SK-N-SH treated with all-trans-retinoic acid at 6 μM for 48 hours (cell line): ENCODE results near the gene PRMT1.
A peak's percentile ranks its signal among the peaks of the same experiment; 100 is the strongest.
"Not testable (repeated sequence)": the region's sequence is repeated elsewhere in the genome, so short reads cannot be mapped to it uniquely, and the experiment has no call there.

Source experiments
- ATAC-seq: fragments of 200-7000 bp; cut with Tn5 transposase; 3 replicates; pipeline ENCODE4 v1.9.1; 2020; ENCODE audit warnings: mild to moderate bottlenecking, moderate library complexity
- ARNTL ChIP-seq: fragments of 450-650 bp; formaldehyde crosslinking; IDR thresholded peaks from 2 replicates; pipeline ENCODE4 v1.5.0; 2020; ENCODE audit warnings: low read depth, mild to moderate bottlenecking, moderate library complexity, borderline replicate concordance
- BACH2 ChIP-seq: fragments of 250-450 bp; sonication (Bioruptor Pico); IDR thresholded peaks from 2 replicates; pipeline ENCODE4 v1.9.0; 2021; ENCODE audit warnings: mild to moderate bottlenecking, borderline replicate concordance
- CSDC2 ChIP-seq: fragments of 250-450 bp; sonication (Bioruptor Pico); IDR thresholded peaks from 2 replicates; pipeline ENCODE4 v1.5.0; 2020; ENCODE audit warnings: mild to moderate bottlenecking, moderate library complexity
- ESRRG ChIP-seq: fragments of 250-450 bp; sonication (Bioruptor Pico); IDR thresholded peaks from 2 replicates; pipeline ENCODE4 v1.6.1; 2021; ENCODE audit warnings: mild to moderate bottlenecking
- GLIS3 ChIP-seq: fragments of 250-450 bp; sonication (Bioruptor Pico); IDR thresholded peaks from 2 replicates; pipeline ENCODE4 v1.5.0; 2020; ENCODE audit warnings: mild to moderate bottlenecking, moderate library complexity
- ISL1 ChIP-seq: fragments of 250-450 bp; sonication (Bioruptor Pico); IDR thresholded peaks from 2 replicates; pipeline ENCODE4 v2.1.2; 2022; ENCODE audit warnings: mild to moderate bottlenecking, moderate library complexity
- OSR1 ChIP-seq: fragments of 250-450 bp; sonication (Bioruptor Pico); IDR thresholded peaks from 2 replicates; pipeline ENCODE4 v1.8.0; 2022; ENCODE audit warnings: moderate library complexity, mild to moderate bottlenecking, inconsistent platforms
- RARB ChIP-seq: fragments of 250-450 bp; sonication (Bioruptor Pico); IDR thresholded peaks from 2 replicates; pipeline ENCODE4 v1.8.0; 2021; ENCODE audit warnings: mild to moderate bottlenecking, moderate library complexity
- SNAI2 ChIP-seq: fragments of 250-450 bp; sonication (Bioruptor Pico); IDR thresholded peaks from 2 replicates; pipeline ENCODE4 v1.5.0; 2020; ENCODE audit warnings: mild to moderate bottlenecking, moderate library complexity
- TCF4 ChIP-seq: fragments of 250-450 bp; sonication (Bioruptor Pico); IDR thresholded peaks from 2 replicates; pipeline ENCODE4 v1.8.0; 2021; ENCODE audit warnings: mild to moderate bottlenecking, moderate library complexity, borderline replicate concordance
- TOX ChIP-seq: fragments of 250-450 bp; sonication (Bioruptor Pico); IDR thresholded peaks from 2 replicates; pipeline ENCODE4 v1.8.0; 2021; ENCODE audit warnings: mild to moderate bottlenecking, moderate library complexity, borderline replicate concordance
- ZC3H10 ChIP-seq: fragments of 250-450 bp; sonication (Bioruptor Pico); IDR thresholded peaks from 2 replicates; pipeline ENCODE4 v1.5.1; 2021; ENCODE audit warnings: mild to moderate bottlenecking, moderate library complexity
- ZFP3 ChIP-seq: fragments of 250-450 bp; sonication (Bioruptor Pico); IDR thresholded peaks from 2 replicates; pipeline ENCODE4 v1.5.0; 2020; ENCODE audit warnings: mild to moderate bottlenecking, moderate library complexity
- ZFP30 ChIP-seq: fragments of 450-650 bp; formaldehyde crosslinking; IDR thresholded peaks from 2 replicates; pipeline ENCODE4 v1.5.0; 2022; ENCODE audit warnings: mild to moderate bottlenecking, moderate library complexity
- ZNF70 ChIP-seq: fragments of 450-650 bp; formaldehyde crosslinking; IDR thresholded peaks from 2 replicates; pipeline ENCODE4 v1.5.0; 2020; ENCODE audit warnings: mild to moderate bottlenecking, moderate library complexity
- ZNF8 ChIP-seq: fragments of 450-650 bp; formaldehyde crosslinking; IDR thresholded peaks from 2 replicates; pipeline ENCODE4 v1.5.0; 2020; ENCODE audit warnings: mild to moderate bottlenecking, moderate library complexity
- TF ChIP-seq, protein P1 (sequence below): fragments of 250-450 bp; sonication (Bioruptor Pico); IDR thresholded peaks from 2 replicates; pipeline ENCODE4 v1.8.0; 2020; ENCODE audit warnings: mild to moderate bottlenecking, moderate library complexity, borderline replicate concordance
- TF ChIP-seq, protein P2 (sequence below): fragments of 250-450 bp; sonication (Bioruptor Pico); IDR thresholded peaks from 2 replicates; pipeline ENCODE4 v1.5.1; 2020; ENCODE audit warnings: low read depth, mild to moderate bottlenecking, moderate library complexity
- TF ChIP-seq, protein P3 (sequence below): fragments of 250-450 bp; sonication (Bioruptor Pico); IDR thresholded peaks from 2 replicates; pipeline ENCODE4 v1.5.0; 2020; ENCODE audit warnings: mild to moderate bottlenecking, moderate library complexity
- TF ChIP-seq, protein P4 (sequence below): fragments of 250-450 bp; sonication (Bioruptor Pico); IDR thresholded peaks from 2 replicates; pipeline ENCODE4 v1.5.1; 2021; ENCODE audit warnings: mild to moderate bottlenecking, moderate library complexity

Gene PRMT1

DNA sequence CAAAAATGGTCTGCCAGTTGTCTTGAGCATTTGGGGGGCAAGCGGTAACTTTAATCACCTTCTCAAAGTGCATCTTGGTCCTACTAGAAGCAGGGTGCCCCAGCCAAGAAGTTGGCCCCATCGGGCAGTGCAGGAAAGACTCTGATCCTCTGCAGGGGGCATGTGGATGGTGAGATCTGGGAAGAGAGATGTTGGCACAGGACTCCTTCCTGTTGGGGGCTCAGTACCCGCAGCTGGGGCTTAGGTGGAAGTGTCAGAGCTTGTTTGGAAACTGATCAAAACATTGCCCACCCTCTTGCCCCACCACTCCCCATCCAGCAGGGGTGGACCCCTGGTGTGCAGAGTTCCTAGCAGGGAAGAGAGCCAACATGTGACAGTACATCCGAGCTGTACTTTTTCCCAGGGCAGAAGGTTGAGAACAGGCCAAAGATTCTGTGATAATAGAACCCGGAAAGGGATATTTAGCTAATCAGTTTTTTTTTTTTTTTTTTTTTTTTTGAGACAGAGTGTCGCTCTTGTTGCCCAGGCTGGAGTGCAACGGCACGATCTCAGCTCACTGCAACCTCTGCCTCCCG is 46.0 kb upstream of the PRMT1 start:
- TF ChIP-seq, protein P1, sequence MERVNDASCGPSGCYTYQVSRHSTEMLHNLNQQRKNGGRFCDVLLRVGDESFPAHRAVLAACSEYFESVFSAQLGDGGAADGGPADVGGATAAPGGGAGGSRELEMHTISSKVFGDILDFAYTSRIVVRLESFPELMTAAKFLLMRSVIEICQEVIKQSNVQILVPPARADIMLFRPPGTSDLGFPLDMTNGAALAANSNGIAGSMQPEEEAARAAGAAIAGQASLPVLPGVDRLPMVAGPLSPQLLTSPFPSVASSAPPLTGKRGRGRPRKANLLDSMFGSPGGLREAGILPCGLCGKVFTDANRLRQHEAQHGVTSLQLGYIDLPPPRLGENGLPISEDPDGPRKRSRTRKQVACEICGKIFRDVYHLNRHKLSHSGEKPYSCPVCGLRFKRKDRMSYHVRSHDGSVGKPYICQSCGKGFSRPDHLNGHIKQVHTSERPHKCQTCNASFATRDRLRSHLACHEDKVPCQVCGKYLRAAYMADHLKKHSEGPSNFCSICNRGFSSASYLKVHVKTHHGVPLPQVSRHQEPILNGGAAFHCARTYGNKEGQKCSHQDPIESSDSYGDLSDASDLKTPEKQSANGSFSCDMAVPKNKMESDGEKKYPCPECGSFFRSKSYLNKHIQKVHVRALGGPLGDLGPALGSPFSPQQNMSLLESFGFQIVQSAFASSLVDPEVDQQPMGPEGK (CRISPR knock-in tag), result no peak
- ATAC-seq, result peak; percentile 35

DNA sequence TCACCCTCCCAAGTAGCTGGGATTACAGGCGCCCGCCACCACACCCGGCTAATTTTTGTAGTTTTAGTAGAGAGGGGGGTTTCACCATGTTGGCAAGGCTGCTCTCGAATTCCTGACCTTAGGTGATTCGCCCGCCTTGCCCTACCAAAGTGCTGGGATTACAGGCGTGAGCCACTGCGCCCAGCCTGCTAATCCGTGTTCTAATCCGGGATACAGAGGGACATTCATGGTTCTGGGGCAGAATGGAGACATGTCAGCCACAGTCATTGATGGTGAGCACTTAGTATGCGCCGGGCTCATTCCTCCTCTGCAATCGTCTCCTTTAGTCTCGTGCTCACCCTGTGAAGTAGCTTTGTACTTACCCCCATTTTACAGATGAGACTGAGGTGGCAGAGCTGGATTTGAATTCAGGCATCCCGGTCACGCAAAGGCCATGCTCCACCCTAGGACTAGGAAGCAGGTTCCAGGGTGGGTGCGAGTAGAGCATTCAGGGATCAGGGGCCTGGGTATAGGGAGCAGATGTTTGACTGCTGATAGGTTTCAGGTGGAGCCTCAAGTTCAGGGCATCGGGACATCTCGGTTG is 45.4 kb upstream of the PRMT1 start:
- TF ChIP-seq ZC3H10 (CRISPR knock-in tag) (no peak), ESRRG (CRISPR knock-in tag) (no peak), ZNF70 (CRISPR knock-in tag) (no peak), BACH2 (CRISPR knock-in tag) (no peak), ZFP3 (CRISPR knock-in tag) (no peak), GLIS3 (CRISPR knock-in tag) (no peak), TCF4 (CRISPR knock-in tag) (no peak), CSDC2 (no peak)
- TF ChIP-seq, protein P2, sequence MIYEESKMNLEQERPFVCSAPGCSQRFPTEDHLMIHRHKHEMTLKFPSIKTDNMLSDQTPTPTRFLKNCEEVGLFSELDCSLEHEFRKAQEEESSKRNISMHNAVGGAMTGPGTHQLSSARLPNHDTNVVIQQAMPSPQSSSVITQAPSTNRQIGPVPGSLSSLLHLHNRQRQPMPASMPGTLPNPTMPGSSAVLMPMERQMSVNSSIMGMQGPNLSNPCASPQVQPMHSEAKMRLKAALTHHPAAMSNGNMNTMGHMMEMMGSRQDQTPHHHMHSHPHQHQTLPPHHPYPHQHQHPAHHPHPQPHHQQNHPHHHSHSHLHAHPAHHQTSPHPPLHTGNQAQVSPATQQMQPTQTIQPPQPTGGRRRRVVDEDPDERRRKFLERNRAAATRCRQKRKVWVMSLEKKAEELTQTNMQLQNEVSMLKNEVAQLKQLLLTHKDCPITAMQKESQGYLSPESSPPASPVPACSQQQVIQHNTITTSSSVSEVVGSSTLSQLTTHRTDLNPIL (CRISPR knock-in tag), result no peak
- TF ChIP-seq, protein P3, sequence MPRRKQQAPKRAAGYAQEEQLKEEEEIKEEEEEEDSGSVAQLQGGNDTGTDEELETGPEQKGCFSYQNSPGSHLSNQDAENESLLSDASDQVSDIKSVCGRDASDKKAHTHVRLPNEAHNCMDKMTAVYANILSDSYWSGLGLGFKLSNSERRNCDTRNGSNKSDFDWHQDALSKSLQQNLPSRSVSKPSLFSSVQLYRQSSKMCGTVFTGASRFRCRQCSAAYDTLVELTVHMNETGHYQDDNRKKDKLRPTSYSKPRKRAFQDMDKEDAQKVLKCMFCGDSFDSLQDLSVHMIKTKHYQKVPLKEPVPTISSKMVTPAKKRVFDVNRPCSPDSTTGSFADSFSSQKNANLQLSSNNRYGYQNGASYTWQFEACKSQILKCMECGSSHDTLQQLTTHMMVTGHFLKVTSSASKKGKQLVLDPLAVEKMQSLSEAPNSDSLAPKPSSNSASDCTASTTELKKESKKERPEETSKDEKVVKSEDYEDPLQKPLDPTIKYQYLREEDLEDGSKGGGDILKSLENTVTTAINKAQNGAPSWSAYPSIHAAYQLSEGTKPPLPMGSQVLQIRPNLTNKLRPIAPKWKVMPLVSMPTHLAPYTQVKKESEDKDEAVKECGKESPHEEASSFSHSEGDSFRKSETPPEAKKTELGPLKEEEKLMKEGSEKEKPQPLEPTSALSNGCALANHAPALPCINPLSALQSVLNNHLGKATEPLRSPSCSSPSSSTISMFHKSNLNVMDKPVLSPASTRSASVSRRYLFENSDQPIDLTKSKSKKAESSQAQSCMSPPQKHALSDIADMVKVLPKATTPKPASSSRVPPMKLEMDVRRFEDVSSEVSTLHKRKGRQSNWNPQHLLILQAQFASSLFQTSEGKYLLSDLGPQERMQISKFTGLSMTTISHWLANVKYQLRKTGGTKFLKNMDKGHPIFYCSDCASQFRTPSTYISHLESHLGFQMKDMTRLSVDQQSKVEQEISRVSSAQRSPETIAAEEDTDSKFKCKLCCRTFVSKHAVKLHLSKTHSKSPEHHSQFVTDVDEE (CRISPR knock-in tag), result no peak
- no peak for ATAC-seq

DNA sequence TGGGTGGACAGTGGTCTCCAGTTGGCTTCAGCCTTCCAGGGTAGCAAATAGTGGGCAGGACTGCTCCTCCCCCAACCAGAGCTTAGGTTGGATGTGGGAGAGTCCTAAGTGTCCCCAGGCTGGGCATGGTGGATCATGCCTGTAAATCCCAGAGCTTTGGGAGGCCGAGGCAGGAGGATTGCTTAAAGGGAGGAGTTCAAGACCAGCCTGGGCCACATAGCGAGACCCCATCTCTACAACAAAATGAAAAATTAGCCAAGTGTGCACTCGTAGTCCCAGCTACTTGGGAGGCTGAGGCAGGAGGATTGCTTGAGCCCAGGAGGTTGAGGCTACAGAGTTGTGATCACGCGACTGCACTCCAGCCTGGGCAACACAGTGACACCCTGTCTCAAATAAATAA is 44.5 kb upstream of the PRMT1 start:
- TF ChIP-seq, protein P1 (CRISPR knock-in tag), result no peak
- TF ChIP-seq OSR1 (CRISPR knock-in tag) (no peak), ZC3H10 (CRISPR knock-in tag) (no peak), ISL1 (CRISPR knock-in tag) (no peak), GLIS3 (CRISPR knock-in tag) (no peak), RARB (CRISPR knock-in tag) (no peak), ZFP30 (CRISPR knock-in tag) (no peak), CSDC2 (no peak), BACH2 (CRISPR knock-in tag) (no peak), SNAI2 (CRISPR knock-in tag) (no peak), ARNTL (CRISPR knock-in tag) (no peak), TCF4 (CRISPR knock-in tag) (no peak), ZNF70 (CRISPR knock-in tag) (no peak), TOX (CRISPR knock-in tag) (no peak), ZNF8 (CRISPR knock-in tag) (no peak)
- TF ChIP-seq, protein P3 (CRISPR knock-in tag), result no peak
- TF ChIP-seq, protein P4, sequence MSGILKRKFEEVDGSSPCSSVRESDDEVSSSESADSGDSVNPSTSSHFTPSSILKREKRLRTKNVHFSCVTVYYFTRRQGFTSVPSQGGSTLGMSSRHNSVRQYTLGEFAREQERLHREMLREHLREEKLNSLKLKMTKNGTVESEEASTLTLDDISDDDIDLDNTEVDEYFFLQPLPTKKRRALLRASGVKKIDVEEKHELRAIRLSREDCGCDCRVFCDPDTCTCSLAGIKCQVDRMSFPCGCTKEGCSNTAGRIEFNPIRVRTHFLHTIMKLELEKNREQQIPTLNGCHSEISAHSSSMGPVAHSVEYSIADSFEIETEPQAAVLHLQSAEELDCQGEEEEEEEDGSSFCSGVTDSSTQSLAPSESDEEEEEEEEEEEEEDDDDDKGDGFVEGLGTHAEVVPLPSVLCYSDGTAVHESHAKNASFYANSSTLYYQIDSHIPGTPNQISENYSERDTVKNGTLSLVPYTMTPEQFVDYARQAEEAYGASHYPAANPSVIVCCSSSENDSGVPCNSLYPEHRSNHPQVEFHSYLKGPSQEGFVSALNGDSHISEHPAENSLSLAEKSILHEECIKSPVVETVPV (CRISPR knock-in tag), result no peak
- TF ChIP-seq, all 23 proteins: peak for 0
- ATAC-seq, result no peak

DNA sequence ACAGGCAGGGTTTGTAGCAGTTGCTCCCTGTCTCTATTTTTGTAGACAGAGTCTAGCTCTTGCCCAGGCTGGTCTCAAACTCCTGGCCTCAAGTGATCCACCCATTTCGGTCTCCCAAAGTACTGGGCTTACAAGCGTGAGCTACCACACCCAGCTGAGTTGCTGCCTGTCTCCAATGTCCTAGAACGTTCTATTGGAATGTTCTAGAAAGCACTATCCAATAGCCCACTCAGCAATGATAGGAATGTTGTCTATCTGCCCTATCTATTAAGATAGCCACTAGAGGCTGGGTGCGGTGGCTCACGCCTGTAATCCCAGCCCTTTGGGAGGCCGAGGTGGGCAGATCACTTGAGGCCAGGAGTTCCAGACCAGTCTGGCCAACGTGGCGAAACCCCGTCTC is 43.8 kb upstream of the PRMT1 start:
- ATAC-seq, result not testable (repeated sequence)
